H1 (cell line): ENCODE data around the gene MYBPC1. TPM values are rescaled to one million over a fixed set of nuclear protein-coding genes. Genes with fewer than 3 reads are reported as not detected.

ENCODE experiments used
- CTCF ChIA-PET: fragments of 300-600 bp; sonication (Branson Sonifier 250); formaldehyde crosslinking; loops from one replicate; lab custom pipeline; 2021; ENCODE audit not compliant: partially characterized antibody; lab: Charles Lee
- POLR2A ChIA-PET: fragments of 300-600 bp; sonication (Branson Sonifier 250); formaldehyde crosslinking; loops from one replicate; lab custom pipeline; 2021; ENCODE audit warnings: inconsistent platforms; ENCODE audit not compliant: partially characterized antibody; lab: Charles Lee
- DNase-seq, 2 experiments: peaks; one replicate each; pipeline versions ENCODE4 v3.0.0 to v3.0.0-alpha.2; 2010 to 2022; ENCODE audit warnings: low spot score in 2 of 2, low read depth in 1 of 2, mixed read lengths in 1 of 2
- FAIRE-seq: peaks from 2 replicates; lab custom pipeline; 2011; peaks lifted over from hg19 to GRCh38; lab: Jason Lieb, UNC
- H2AFZ ChIP-seq: 2 replicates; pipeline ENCODE4 v1.8.1; 2012; ENCODE audit warnings: low read length, inconsistent platforms
- H2AK5ac ChIP-seq: 2 replicates; pipeline ENCODE4 v1.6.1; 2013; ENCODE audit warnings: low read depth, low read length
- H2BK120ac ChIP-seq: replicated peaks from 2 replicates; pipeline ENCODE3; 2013; ENCODE audit warnings: low read depth, low read length, inconsistent platforms
- H2BK12ac ChIP-seq: 2 replicates; pipeline ENCODE4 v1.6.1; 2013; ENCODE audit warnings: low read depth, low read length
- H2BK15ac ChIP-seq: 2 replicates; pipeline ENCODE4 v1.6.1; 2013; ENCODE audit warnings: low read length
- H2BK20ac ChIP-seq: 2 replicates; pipeline ENCODE4 v1.6.1; 2013; ENCODE audit warnings: low read length
- H2BK5ac ChIP-seq: 2 replicates; pipeline ENCODE4 v1.6.1; 2013; ENCODE audit warnings: low read depth, low read length
- H3K14ac ChIP-seq: 2 replicates; pipeline ENCODE4 v1.6.1; 2013; ENCODE audit warnings: inconsistent platforms; ENCODE audit not compliant: insufficient read length
- H3K18ac ChIP-seq: 2 replicates; pipeline ENCODE4 v1.6.1; 2013; ENCODE audit warnings: low read length; ENCODE audit errors: extremely low read depth
- H3K23ac ChIP-seq: 2 replicates; pipeline ENCODE4 v1.6.1; 2013; ENCODE audit warnings: inconsistent platforms; ENCODE audit not compliant: insufficient read length
- H3K23me2 ChIP-seq: 2 replicates; pipeline ENCODE4 v1.6.1; 2013; ENCODE audit warnings: low read depth, low read length
- H3K27ac ChIP-seq: 2 replicates; pipeline ENCODE4 v1.6.1; 2011; ENCODE audit warnings: low read depth, low read length, inconsistent platforms
- H3K27me3 ChIP-seq, 4 experiments: replicated peaks in 1 of 4; 1 replicate in 1 of 4; 2 replicates in 3 of 4; pipeline versions ENCODE4 v1.6.1 to v1.8.1; 2011 to 2013; ENCODE audit warnings: low read length in 3 of 4, mild to moderate bottlenecking in 3 of 4, inconsistent platforms in 2 of 4, mixed read lengths in 2 of 4, moderate library complexity in 1 of 4; ENCODE audit not compliant: control insufficient read depth in 3 of 4, insufficient read depth in 3 of 4; ENCODE audit errors: extremely low read depth in 1 of 4
- H3K36me3 ChIP-seq, 4 experiments: 2 replicates each; pipeline versions ENCODE4 v1.6.1 to v1.8.1; 2011 to 2013; ENCODE audit warnings: mild to moderate bottlenecking in 4 of 4, low read length in 3 of 4, moderate library complexity in 2 of 4, control low read depth in 1 of 4, inconsistent platforms in 1 of 4; ENCODE audit not compliant: insufficient read depth in 4 of 4, control insufficient read depth in 2 of 4
- H3K4ac ChIP-seq: replicated peaks from 2 replicates; pipeline ENCODE3; 2013; ENCODE audit warnings: low read length, low read depth, mixed read lengths, inconsistent platforms; ENCODE audit not compliant: insufficient read length
- H3K4me1 ChIP-seq, 4 experiments: replicated peaks in 1 of 4; 1 replicate in 1 of 4; 2 replicates in 3 of 4; pipeline versions ENCODE4 v1.6.1 to v1.8.1; 2011 to 2013; ENCODE audit warnings: low read length in 3 of 4, inconsistent platforms in 2 of 4, mixed read lengths in 1 of 4; ENCODE audit not compliant: insufficient read depth in 4 of 4, control insufficient read depth in 3 of 4
- H3K4me2 ChIP-seq, 2 experiments: 2 replicates each; pipeline versions ENCODE4 v1.6.1 to v1.8.1; 2011 to 2013; ENCODE audit warnings: low read depth in 2 of 2, low read length in 2 of 2, control low read depth in 1 of 2, inconsistent platforms in 1 of 2, mild to moderate bottlenecking in 1 of 2; ENCODE audit not compliant: insufficient read depth in 1 of 2
- H3K4me3 ChIP-seq, 4 experiments: fragments of 200-600, 300-600 bp in 1 of 4; sonication (generic), shearing (Covaris generic), sonication (Bioruptor Twin) in 1 of 4; 2 replicates each; pipeline versions ENCODE4 v1.5.1 to v1.8.1; 2011 to 2016; ENCODE audit warnings: low read length in 4 of 4, low read depth in 3 of 4, control low read depth in 2 of 4, inconsistent platforms in 2 of 4, mild to moderate bottlenecking in 2 of 4, mixed read lengths in 1 of 4, moderate library complexity in 1 of 4; ENCODE audit not compliant: insufficient read depth in 2 of 4; ENCODE audit errors: extremely low read depth in 1 of 4
- H3K56ac ChIP-seq: replicated peaks from 2 replicates; pipeline ENCODE3; 2013; ENCODE audit warnings: low read depth, mild to moderate bottlenecking, mixed read lengths, low read length, inconsistent platforms; ENCODE audit not compliant: insufficient read length
- H3K79me1 ChIP-seq: 2 replicates; pipeline ENCODE4 v1.6.1; 2013; ENCODE audit warnings: low read depth, low read length, control low read depth
- H3K79me2 ChIP-seq, 2 experiments: 2 replicates each; pipeline versions ENCODE4 v1.6.1 to v1.8.1; 2012 to 2013; ENCODE audit warnings: low read length in 2 of 2, mild to moderate bottlenecking in 2 of 2, inconsistent platforms in 1 of 2; ENCODE audit not compliant: insufficient read depth in 2 of 2, control insufficient read depth in 1 of 2
- H3K9ac ChIP-seq, 4 experiments: replicated peaks in 1 of 4; 1 replicate in 1 of 4; 2 replicates in 3 of 4; pipeline versions ENCODE4 v1.6.1 to v1.8.1; 2011 to 2013; ENCODE audit warnings: low read depth in 3 of 4, low read length in 3 of 4, control low read depth in 2 of 4, mild to moderate bottlenecking in 2 of 4, moderate library complexity in 2 of 4, inconsistent platforms in 1 of 4; ENCODE audit errors: extremely low read depth in 1 of 4
- H3K9me3 ChIP-seq, 2 experiments: 2 replicates each; pipeline versions ENCODE4 v1.6.1 to v1.8.1; 2012 to 2013; ENCODE audit warnings: mild to moderate bottlenecking in 2 of 2, moderate library complexity in 2 of 2, control low read depth in 1 of 2, inconsistent platforms in 1 of 2, low read depth in 1 of 2, low read length in 1 of 2, mixed read lengths in 1 of 2; ENCODE audit not compliant: insufficient read depth in 2 of 2
- H4K20me1 ChIP-seq, 2 experiments: replicated peaks in 1 of 2; 2 replicates each; pipeline versions ENCODE3 to v1.8.1; 2011 to 2013; ENCODE audit warnings: inconsistent platforms in 2 of 2, low read length in 2 of 2, mild to moderate bottlenecking in 1 of 2; ENCODE audit not compliant: insufficient read depth in 2 of 2, control insufficient read depth in 1 of 2
- H4K5ac ChIP-seq: 2 replicates; pipeline ENCODE4 v1.6.1; 2013; ENCODE audit warnings: low read length, low read depth, mixed read lengths, inconsistent platforms; ENCODE audit not compliant: insufficient read length
- H4K8ac ChIP-seq: 2 replicates; pipeline ENCODE4 v1.8.0; 2013; ENCODE audit warnings: mild to moderate bottlenecking, moderate library complexity, low read length, inconsistent platforms; ENCODE audit not compliant: insufficient read depth; ENCODE audit errors: extremely low read depth
- H4K91ac ChIP-seq: replicated peaks from 2 replicates; pipeline ENCODE3; 2013; ENCODE audit warnings: low read length, mixed read lengths, inconsistent platforms; ENCODE audit not compliant: insufficient read length
- GTF2F1 ChIP-seq: IDR thresholded peaks from 2 replicates; pipeline ENCODE4 v1.6.1; 2012; ENCODE audit warnings: low read depth, low read length, improper control_type of control experiment, borderline replicate concordance
- KDM1A ChIP-seq: fragments of 200-600, 300-600 bp; sonication (generic); IDR thresholded peaks from 2 replicates; pipeline ENCODE4 v1.7.1; 2016; ENCODE audit warnings: mild to moderate bottlenecking, low read length, borderline replicate concordance
- POLR2AphosphoS5 ChIP-seq: IDR thresholded peaks from 2 replicates; pipeline ENCODE4 v1.6.1; 2011; ENCODE audit warnings: low read depth, low read length
- POU5F1 ChIP-seq: IDR thresholded peaks from 2 replicates; pipeline ENCODE4 v1.6.1; 2011; ENCODE audit warnings: low read depth, mild to moderate bottlenecking, low read length, moderate library complexity
- RXRA ChIP-seq: IDR thresholded peaks from 2 replicates; pipeline ENCODE4 v1.6.1; 2011; ENCODE audit warnings: low read depth, mild to moderate bottlenecking, low read length, moderate library complexity; ENCODE audit not compliant: insufficient read depth
- SAP30 ChIP-seq: fragments of 300-600 bp; sonication (generic); IDR thresholded peaks from 2 replicates; pipeline ENCODE4 v1.7.1; 2012; ENCODE audit warnings: low read length, moderate library complexity, mild to moderate bottlenecking, inconsistent platforms; ENCODE audit not compliant: insufficient read depth, insufficient replicate concordance
- SIRT6 ChIP-seq: IDR thresholded peaks from one replicate; pipeline ENCODE4 v1.7.1; 2012; ENCODE audit warnings: low read length, inconsistent platforms
- TCF12 ChIP-seq: IDR thresholded peaks from 2 replicates; pipeline ENCODE4 v1.6.1; 2011; ENCODE audit warnings: low read depth, mild to moderate bottlenecking, low read length
- TEAD4 ChIP-seq: IDR thresholded peaks from 2 replicates; pipeline ENCODE4 v1.6.1; 2012; ENCODE audit warnings: low read depth, low read length, inconsistent platforms, mixed read lengths
- WGBS, 2 experiments: shearing (Covaris generic) in 1 of 2; methylation state at CpG; one replicate each; pipeline versions ENCODE4 v1.1.6 to v1.1.7; 2013 to 2015; ENCODE audit warnings: low lambda C conversion rate in 2 of 2, mixed read lengths in 2 of 2, inconsistent platforms in 1 of 2, low coverage in 1 of 2, missing lambda C conversion rate in 1 of 2; ENCODE audit not compliant: insufficient replicate concordance in 2 of 2, insufficient coverage in 1 of 2, insufficient read length in 1 of 2; ENCODE audit errors: extremely low coverage in 1 of 2, missing lambda C conversion rate in 1 of 2; 5-methylcytosine and 5-hydroxymethylcytosine counted together
- polyA plus RNA-seq, 7 experiments: library from polyadenylated mRNA; depleted of rRNA in 3 of 7; stranded (reverse) in 5 of 7; unstranded in 2 of 7; fragments of >200 nt in 5 of 7; fragments of 200-250 nt in 2 of 7; gene quantifications; 1 replicate in 5 of 7; 2 replicates in 1 of 7; 4 replicates in 1 of 7; pipeline versions ENCODE4 v1.2.1 to v1.2.3, GENCODE V29; 2011 to 2013; ENCODE audit warnings: missing spikeins in 2 of 7, mixed read lengths in 2 of 7
- total RNA-seq: library from RNA; stranded (reverse); fragmentation: NEBNext Ultra II Directional; extraction: Animal tissue kit (Norgen Biotek cat#: 25700); gene quantifications from 2 replicates; pipeline ENCODE4 v1.2.1, GENCODE V29; 2021

Gene MYBPC1
- total and polyA plus RNA-seq, 2 of the 8 experiments (the other 6 are each of a cell fraction or from before 2014, with no cell fraction given) = not detected

- no peak overlapping the region for H3K9ac ChIP-seq
- H3K36me3 ChIP-seq = peaks cover 0 to 3% (median 0%) of the 10 kb centered on the region in 4 experiments; a peak in 2 of 8 replicates
- H3K14ac ChIP-seq = no peak overlapping the region
- no peak overlapping the region for H4K5ac ChIP-seq
- no peaks in the 10 kb centered on the region for H3K27me3 ChIP-seq
- H3K79me2 ChIP-seq = no peaks in the 10 kb centered on the region
- no peak for FAIRE-seq
- no peak for DNase-seq
- H2BK15ac ChIP-seq = no peak overlapping the region
- 96% methylated on average over 4 of the region's 4 CpGs; no CpG with 5 or more reads in 1 of the 2 experiments for WGBS, 2 experiments
- no peak overlapping the region for H2BK5ac ChIP-seq
- CTCF ChIA-PET = interaction anchor here (0.6 to 2.3 kb wide), 6 partner anchors 26 to 236 kb away, joined by 3 to 9 read pairs (median 4); no protein-coding TSS in a partner anchor
- H3K4me3 ChIP-seq = no peak overlapping the region
- no peak overlapping the region for H3K56ac ChIP-seq
- no peak overlapping the region for H2BK12ac ChIP-seq
- no peak overlapping the region for H2AK5ac ChIP-seq
- no peak overlapping the region for H3K27ac ChIP-seq
- H3K4ac ChIP-seq = no peak overlapping the region
- H3K18ac ChIP-seq = no peak overlapping the region
- no peak overlapping the region for H3K23ac ChIP-seq
- no peaks in the 10 kb centered on the region for H3K9me3 ChIP-seq
- no peaks in the 10 kb centered on the region for H3K23me2 ChIP-seq
- POLR2A ChIA-PET = interaction anchor here (0.7 kb wide), 1 partner anchor 263 kb away, joined by 3 read pairs; no protein-coding TSS in a partner anchor
- H4K20me1 ChIP-seq = no peaks in the 10 kb centered on the region
- no peaks in the 10 kb centered on the region for H3K79me1 ChIP-seq
- no peak overlapping the region for H3K4me2 ChIP-seq
- no peaks in the 10 kb centered on the region for H3K4me1 ChIP-seq
- H2AFZ ChIP-seq = no peak overlapping the region
- H4K91ac ChIP-seq = no peak overlapping the region
- no peak overlapping the region for H2BK120ac ChIP-seq
- no peak overlapping the region for H2BK20ac ChIP-seq
- H4K8ac ChIP-seq = no peak overlapping the region
- TF ChIP-seq SIRT6 (no peak), POU5F1 (no peak), KDM1A (no peak), SAP30 (no peak), RXRA (no peak), POLR2AphosphoS5 (no peak), GTF2F1 (no peak), TCF12 (no peak), TEAD4 (no peak)
These were observed 127.6 kb downstream of the MYBPC1 start for GRCh38 chr12:101722392-101722791.
